Measurements from ENCODE around the gene VASN.
"Not testable (repeated sequence)": the region's sequence is repeated elsewhere in the genome, so short reads cannot be mapped to it uniquely, and the experiment has no call there.

The VASN gene

GRCh38 chr16:4330277-4330874 lies 41.3 kb upstream of the VASN start:
- peaks cover 13% of the 10 kb centered on the region for H3K4me1 ChIP-seq (ENCODE audit: control insufficient read depth, insufficient read depth, low read length)
- no peak overlapping the region for H3K4me3 ChIP-seq (ENCODE audit: low read length)
- peak; percentile 87 for DNase-seq (ENCODE audit: low read depth)
- H3K36me3 ChIP-seq (ENCODE audit: control insufficient read depth, insufficient read depth, low read length, severe bottlenecking) = peaks cover 21% of the 10 kb centered on the region
- no peaks in the 10 kb centered on the region for H3K27me3 ChIP-seq (replicated peaks; ENCODE audit: control insufficient read depth, insufficient read depth, low read length)
- no peak overlapping the region for H3K9ac ChIP-seq (ENCODE audit: low read length)
- no peaks in the 10 kb centered on the region for H3K9me3 ChIP-seq (ENCODE audit: control insufficient read depth, low read length)

GRCh38 chr16:4332083-4332482 lies 39.6 kb upstream of the VASN start:
- Histone ChIP-seq H3K9ac (ENCODE audit: low read length) (no peak overlapping the region), H3K9me3 (ENCODE audit: control insufficient read depth, low read length) (no peaks in the 10 kb centered on the region), H3K4me1 (ENCODE audit: control insufficient read depth, insufficient read depth, low read length) (peaks cover 13% of the 10 kb centered on the region), H3K27me3 (replicated peaks; ENCODE audit: control insufficient read depth, insufficient read depth, low read length) (no peaks in the 10 kb centered on the region), H3K4me3 (ENCODE audit: low read length) (no peak overlapping the region), H3K36me3 (ENCODE audit: control insufficient read depth, insufficient read depth, low read length, severe bottlenecking) (peaks cover 32% of the 10 kb centered on the region)
- no peak for DNase-seq (ENCODE audit: low read depth)

- H3K4me3 ChIP-seq (ENCODE audit: low read length) = no peak overlapping the region
- peaks cover 32% of the 10 kb centered on the region for H3K36me3 ChIP-seq (ENCODE audit: control insufficient read depth, insufficient read depth, low read length, severe bottlenecking)
- peaks cover 13% of the 10 kb centered on the region for H3K4me1 ChIP-seq (ENCODE audit: control insufficient read depth, insufficient read depth, low read length)
Measured at GRCh38 chr16:4332623-4333307, 38.9 kb upstream of the VASN start.

GRCh38 chr16:4333308-4333638 lies 38.4 kb upstream of the VASN start:
- Histone ChIP-seq H3K9ac (ENCODE audit: low read length) (no peak overlapping the region), H3K4me1 (ENCODE audit: control insufficient read depth, insufficient read depth, low read length) (peaks cover 8% of the 10 kb centered on the region), H3K27me3 (replicated peaks; ENCODE audit: control insufficient read depth, insufficient read depth, low read length) (no peaks in the 10 kb centered on the region), H3K36me3 (ENCODE audit: control insufficient read depth, insufficient read depth, low read length, severe bottlenecking) (peaks cover 32% of the 10 kb centered on the region), H3K9me3 (ENCODE audit: control insufficient read depth, low read length) (no peaks in the 10 kb centered on the region), H3K4me3 (ENCODE audit: low read length) (no peak overlapping the region)
- no peak for DNase-seq (ENCODE audit: low read depth)

More at GRCh38 chr16:4332623-4333307, 38.9 kb upstream of the VASN start:
- DNase-seq (ENCODE audit: low read depth) = no peak
- Histone ChIP-seq H3K9ac (ENCODE audit: low read length) (no peak overlapping the region), H3K27me3 (replicated peaks; ENCODE audit: control insufficient read depth, insufficient read depth, low read length) (no peaks in the 10 kb centered on the region), H3K9me3 (ENCODE audit: control insufficient read depth, low read length) (no peaks in the 10 kb centered on the region)

GRCh38 chr16:4333714-4334113 lies 37.9 kb upstream of the VASN start:
- peaks cover 32% of the 10 kb centered on the region for H3K36me3 ChIP-seq (ENCODE audit: control insufficient read depth, insufficient read depth, low read length, severe bottlenecking)
- DNase-seq (ENCODE audit: low read depth) = not testable (repeated sequence)

GRCh38 chr16:4334724-4335495 lies 36.7 kb upstream of the VASN start:
- peaks cover 32% of the 10 kb centered on the region for H3K36me3 ChIP-seq (ENCODE audit: control insufficient read depth, insufficient read depth, low read length, severe bottlenecking)
- no peak for DNase-seq (ENCODE audit: low read depth)
- H3K27me3 ChIP-seq (replicated peaks; ENCODE audit: control insufficient read depth, insufficient read depth, low read length) = no peaks in the 10 kb centered on the region
- H3K4me1 ChIP-seq (ENCODE audit: control insufficient read depth, insufficient read depth, low read length) = no peaks in the 10 kb centered on the region
- H3K4me3 ChIP-seq (ENCODE audit: low read length) = no peak overlapping the region
- no peak overlapping the region for H3K9ac ChIP-seq (ENCODE audit: low read length)
- no peaks in the 10 kb centered on the region for H3K9me3 ChIP-seq (ENCODE audit: control insufficient read depth, low read length)

More at GRCh38 chr16:4333714-4334113, 37.9 kb upstream of the VASN start:
- not testable (repeated sequence) for H3K27me3 ChIP-seq (replicated peaks; ENCODE audit: control insufficient read depth, insufficient read depth, low read length); H3K4me1 ChIP-seq (ENCODE audit: control insufficient read depth, insufficient read depth, low read length); H3K4me3 ChIP-seq (ENCODE audit: low read length); H3K9me3 ChIP-seq (ENCODE audit: control insufficient read depth, low read length); H3K9ac ChIP-seq (ENCODE audit: low read length)

- peaks cover 45% of the 10 kb centered on the region for H3K36me3 ChIP-seq (ENCODE audit: control insufficient read depth, insufficient read depth, low read length, severe bottlenecking)
- no peaks in the 10 kb centered on the region for H3K27me3 ChIP-seq (replicated peaks; ENCODE audit: control insufficient read depth, insufficient read depth, low read length)
- no peak overlapping the region for H3K4me3 ChIP-seq (ENCODE audit: low read length)
- H3K9me3 ChIP-seq (ENCODE audit: control insufficient read depth, low read length) = no peaks in the 10 kb centered on the region
- H3K4me1 ChIP-seq (ENCODE audit: control insufficient read depth, insufficient read depth, low read length) = no peaks in the 10 kb centered on the region
- no peak overlapping the region for H3K9ac ChIP-seq (ENCODE audit: low read length)
- no peak for DNase-seq (ENCODE audit: low read depth)
Measured at GRCh38 chr16:4336701-4337539, 34.7 kb upstream of the VASN start.

- Histone ChIP-seq H3K4me1 (ENCODE audit: control insufficient read depth, insufficient read depth, low read length) (no peaks in the 10 kb centered on the region), H3K36me3 (ENCODE audit: control insufficient read depth, insufficient read depth, low read length, severe bottlenecking) (peaks cover 39% of the 10 kb centered on the region), H3K9ac (ENCODE audit: low read length) (no peak overlapping the region), H3K9me3 (ENCODE audit: control insufficient read depth, low read length) (no peaks in the 10 kb centered on the region), H3K4me3 (ENCODE audit: low read length) (no peak overlapping the region), H3K27me3 (replicated peaks; ENCODE audit: control insufficient read depth, insufficient read depth, low read length) (no peaks in the 10 kb centered on the region)
- DNase-seq (ENCODE audit: low read depth) = no peak
Measured at GRCh38 chr16:4337540-4338088, 34.0 kb upstream of the VASN start.

GRCh38 chr16:4338125-4338582 lies 33.5 kb upstream of the VASN start:
- no peaks in the 10 kb centered on the region for H3K9me3 ChIP-seq (ENCODE audit: control insufficient read depth, low read length)
- H3K27me3 ChIP-seq (replicated peaks; ENCODE audit: control insufficient read depth, insufficient read depth, low read length) = no peaks in the 10 kb centered on the region
- H3K4me1 ChIP-seq (ENCODE audit: control insufficient read depth, insufficient read depth, low read length) = no peaks in the 10 kb centered on the region
- H3K36me3 ChIP-seq (ENCODE audit: control insufficient read depth, insufficient read depth, low read length, severe bottlenecking) = peaks cover 38% of the 10 kb centered on the region
- no peak for DNase-seq (ENCODE audit: low read depth)
- H3K9ac ChIP-seq (ENCODE audit: low read length) = no peak overlapping the region
- H3K4me3 ChIP-seq (ENCODE audit: low read length) = no peak overlapping the region

GRCh38 chr16:4338712-4339299 lies 32.8 kb upstream of the VASN start:
- H3K4me3 ChIP-seq (ENCODE audit: low read length) = no peak overlapping the region
- H3K4me1 ChIP-seq (ENCODE audit: control insufficient read depth, insufficient read depth, low read length) = no peaks in the 10 kb centered on the region
- H3K9ac ChIP-seq (ENCODE audit: low read length) = no peak overlapping the region
- H3K36me3 ChIP-seq (ENCODE audit: control insufficient read depth, insufficient read depth, low read length, severe bottlenecking) = peaks cover 32% of the 10 kb centered on the region
- no peak for DNase-seq (ENCODE audit: low read depth)
- no peaks in the 10 kb centered on the region for H3K27me3 ChIP-seq (replicated peaks; ENCODE audit: control insufficient read depth, insufficient read depth, low read length)
- no peaks in the 10 kb centered on the region for H3K9me3 ChIP-seq (ENCODE audit: control insufficient read depth, low read length)
